Sigmoid colon (tissue), 7 donors: Measurements from ENCODE around the gene IL17C. TPM values are rescaled to one million over a fixed set of nuclear protein-coding genes. Genes with fewer than 3 reads are reported as not detected.

Source experiments
- DNase-seq: peaks from one replicate; pipeline ENCODE4 v3.0.0-alpha.2; 2019
- H3K27ac ChIP-seq, 4 donors: fragments of 200-600 bp; sonication (generic); one replicate each; pipeline ENCODE4 v1.5.1; 2016 to 2019; ENCODE audit warnings: mild to moderate bottlenecking in 1 of 4
- H3K27me3 ChIP-seq, 3 donors: fragments of 200-600 bp; sonication (generic); one replicate each; pipeline ENCODE4 v1.5.1; 2019; ENCODE audit warnings: mild to moderate bottlenecking in 1 of 3
- H3K36me3 ChIP-seq, 4 donors: fragments of 200-600 bp; sonication (generic); one replicate each; pipeline ENCODE4 v1.5.1; 2016 to 2019
- H3K4me1 ChIP-seq, 4 donors: fragments of 200-600 bp; sonication (generic); one replicate each; pipeline ENCODE4 v1.5.1; 2017 to 2019
- H3K4me3 ChIP-seq, 4 donors: fragments of 200-600 bp; sonication (generic); one replicate each; pipeline ENCODE4 v1.5.1; 2017 to 2019; ENCODE audit warnings: mild to moderate bottlenecking in 2 of 4, moderate library complexity in 1 of 4
- H3K9me3 ChIP-seq, 4 donors: fragments of 200-600 bp in 3 of 4; sonication (generic) in 3 of 4; one replicate each; pipeline versions ENCODE4 v1.5.1 to v1.6.1; 2013 to 2019
- CTCF ChIP-seq, 4 experiments: fragments of 450-650 bp in 3 of 4; fragments of 200-600 bp in 1 of 4; IDR thresholded peaks; one replicate each; pipeline ENCODE4 v1.5.1; 2016 to 2019; ENCODE audit warnings: antibody characterized with exemption in 4 of 4, mild to moderate bottlenecking in 3 of 4, moderate library complexity in 2 of 4
- EP300 ChIP-seq, 4 donors: sonication (generic); formaldehyde crosslinking; IDR thresholded peaks; one replicate each; pipeline ENCODE4 v1.6.1; 2017; ENCODE audit warnings: antibody characterized with exemption in 4 of 4
- POLR2A ChIP-seq, 2 donors: fragments of 450-650 bp; IDR thresholded peaks; one replicate each; pipeline ENCODE4 v1.6.1; 2016; ENCODE audit warnings: antibody characterized with exemption in 2 of 2, mild to moderate bottlenecking in 2 of 2, moderate library complexity in 2 of 2
- POLR2AphosphoS5 ChIP-seq, 4 donors: sonication (generic); formaldehyde crosslinking; IDR thresholded peaks; one replicate each; pipeline ENCODE4 v1.6.1; 2017; ENCODE audit warnings: antibody characterized with exemption in 4 of 4
- WGBS, 2 donors: extraction: QIAGEN DNeasy Blood & Tissue Kit; methylation state at CpG; one replicate each; pipeline ENCODE4 v1.1.7; 2013; 5-methylcytosine and 5-hydroxymethylcytosine counted together
- intact Hi-C: fragments of 100-400 bp; cut with DNase I; formaldehyde crosslinking; loops from one replicate; pipeline ENCODE4 v1.15.1; 2023
- polyA plus RNA-seq, 3 donors: library from polyadenylated mRNA; stranded (reverse); fragments of 200-250 nt; gene quantifications; one replicate each; pipeline ENCODE4 v1.2.3, GENCODE V29; 2013
- total RNA-seq, 4 donors: library from RNA; depleted of rRNA; stranded (reverse); fragments of >200 nt; gene quantifications; one replicate each; pipeline ENCODE4 v1.1.0, GENCODE V29; 2016
- donor health status: healthy with polysubstance abuse.
- donor health status: Bipolar disorder and iron deficiency.
- donor health status: healthy.

The IL17C gene
- total and polyA plus RNA-seq, 7 donors: 0.96 TPM; not detected in 6

DNA sequence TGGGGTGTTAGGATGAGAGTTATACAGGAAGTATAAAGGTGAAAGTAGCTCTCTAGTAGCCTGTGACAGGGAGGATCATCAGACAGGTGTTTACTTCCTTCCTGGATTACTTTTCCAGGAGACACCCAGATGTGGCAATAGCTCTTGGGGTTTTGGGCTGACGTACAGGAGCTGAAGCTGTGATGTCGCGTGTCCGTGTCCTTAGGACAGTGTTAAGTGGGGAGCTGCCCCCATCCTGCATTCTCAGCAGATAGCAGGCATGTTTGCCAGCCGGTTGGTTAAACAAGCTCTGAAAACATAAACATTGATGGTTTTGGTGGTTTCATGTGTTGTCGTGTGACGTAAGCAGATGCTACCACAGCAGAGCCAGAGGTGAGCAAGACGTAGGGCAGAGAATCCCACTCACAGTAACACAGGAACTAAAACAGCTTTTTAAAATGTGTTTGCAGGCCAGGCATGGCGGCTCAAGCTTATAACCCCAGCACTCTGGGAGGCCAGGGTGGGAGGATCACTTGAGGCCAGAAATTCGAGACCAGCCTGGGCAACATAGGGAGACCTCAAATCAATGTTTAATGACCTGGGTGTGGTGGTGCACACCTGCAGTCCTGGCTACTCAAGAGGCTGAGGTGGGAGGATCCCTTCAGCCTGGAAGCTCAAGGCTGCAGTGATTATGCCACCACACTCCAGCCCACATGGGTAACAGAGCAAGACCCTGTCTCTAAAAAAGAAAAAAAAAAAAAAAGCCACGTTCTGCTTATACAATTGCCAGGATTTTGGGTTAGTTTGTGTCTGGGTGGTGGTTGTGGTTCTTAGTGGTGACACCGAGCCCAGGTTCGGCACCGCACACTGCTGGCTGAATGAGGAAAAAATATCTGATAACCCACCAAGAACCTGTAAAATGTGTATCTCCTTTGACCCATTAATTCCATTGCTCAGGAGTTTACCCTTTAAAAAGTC is 18.2 kb upstream of the IL17C start:
- 74 to 82% methylated on average over 14 of the region's 14 CpGs for WGBS, 2 donors
- H3K4me3 ChIP-seq: no peak overlapping the region
- no peak for TF ChIP-seq POLR2AphosphoS5 (IDR thresholded peaks at IDR 0.05)
- no peak for TF ChIP-seq CTCF (IDR thresholded peaks at IDR 0.05)
- no peak for TF ChIP-seq POLR2A (IDR thresholded peaks at IDR 0.05)
- no peak for TF ChIP-seq EP300 (IDR thresholded peaks at IDR 0.05)
- no peaks in the 10 kb centered on the region for H3K9me3 ChIP-seq
- peaks cover 33 to 64% (median 35%) of the 10 kb centered on the region in 4 donors for H3K36me3 ChIP-seq
- H3K27me3 ChIP-seq: no peaks in the 10 kb centered on the region
- no peak overlapping the region for H3K27ac ChIP-seq
- no peak for DNase-seq
- H3K4me1 ChIP-seq: no peaks in the 10 kb centered on the region
- intact Hi-C loops: no loop called here

GRCh38 chr16:88622125-88622524 is 16.2 kb upstream of the IL17C start:
- WGBS, 2 donors: 90 to 95% methylated on average over 19 of the region's 19 CpGs
- Histone ChIP-seq H3K27me3 (no peaks in the 10 kb centered on the region), H3K36me3 (peaks cover 36 to 83% (median 45%) of the 10 kb centered on the region in 4 donors), H3K27ac (no peak overlapping the region), H3K4me3 (no peak overlapping the region), H3K4me1 (no peaks in the 10 kb centered on the region), H3K9me3 (no peaks in the 10 kb centered on the region)
- TF ChIP-seq POLR2A (IDR thresholded peaks at IDR 0.05) (no peak), CTCF (IDR thresholded peaks at IDR 0.05) (no peak), EP300 (IDR thresholded peaks at IDR 0.05) (no peak), POLR2AphosphoS5 (IDR thresholded peaks at IDR 0.05) (no peak)
- intact Hi-C loops: no loop called here
- DNase-seq: no peak

- H3K27me3 ChIP-seq: no peaks in the 10 kb centered on the region
- peaks cover 43 to 83% (median 52%) of the 10 kb centered on the region in 4 donors for H3K36me3 ChIP-seq
- no peaks in the 10 kb centered on the region for H3K9me3 ChIP-seq
- no peak overlapping the region for H3K27ac ChIP-seq
- WGBS, 2 donors: 95 to 97% methylated on average over 29 of the region's 29 CpGs
- no peak overlapping the region for H3K4me3 ChIP-seq
- H3K4me1 ChIP-seq: no peaks in the 10 kb centered on the region
- DNase-seq: no peak
- TF ChIP-seq POLR2A (IDR thresholded peaks at IDR 0.05) (no peak), CTCF (IDR thresholded peaks at IDR 0.05) (no peak), EP300 (IDR thresholded peaks at IDR 0.05) (no peak), POLR2AphosphoS5 (IDR thresholded peaks at IDR 0.05) (no peak)
- intact Hi-C loops: no loop called here
These were observed 15.5 kb upstream of the IL17C start for GRCh38 chr16:88622866-88623265.

GRCh38 chr16:88623858-88624257 is 14.5 kb upstream of the IL17C start:
- no peak overlapping the region for H3K27ac ChIP-seq
- H3K27me3 ChIP-seq: no peaks in the 10 kb centered on the region
- peaks cover 47 to 87% (median 61%) of the 10 kb centered on the region in 4 donors for H3K36me3 ChIP-seq
- intact Hi-C loops: no loop called here
- H3K4me1 ChIP-seq: no peaks in the 10 kb centered on the region
- H3K4me3 ChIP-seq: no peak overlapping the region
- TF ChIP-seq POLR2AphosphoS5 (IDR thresholded peaks at IDR 0.05) (no peak), EP300 (IDR thresholded peaks at IDR 0.05) (no peak), POLR2A (IDR thresholded peaks at IDR 0.05) (no peak), CTCF (IDR thresholded peaks at IDR 0.05) (no peak)
- no peaks in the 10 kb centered on the region for H3K9me3 ChIP-seq
- no peak for DNase-seq
- 96 to 98% methylated on average over 13 of the region's 13 CpGs for WGBS, 2 donors
